Breast epithelium (tissue), 4 donors: Measurements from ENCODE around the gene FBXO47. TPM values are rescaled to one million over a fixed set of nuclear protein-coding genes. Genes with fewer than 3 reads are reported as not detected.

Experiments used
- DNase-seq, 2 donors: peaks; one replicate each; pipeline ENCODE4 v3.0.0-alpha.2; 2019; ENCODE audit warnings: low spot score in 2 of 2
- H3K27ac ChIP-seq, 2 donors: fragments of 200-600 bp; sonication (generic) in 1 of 2; one replicate each; pipeline ENCODE4 v1.5.1; 2016 to 2019; ENCODE audit warnings: mild to moderate bottlenecking in 1 of 2
- H3K27me3 ChIP-seq, 2 donors: fragments of 200-600 bp; sonication (generic) in 1 of 2; one replicate each; pipeline versions ENCODE4 v1.5.1 to v1.6.0; 2017 to 2019; ENCODE audit warnings: control low read depth in 1 of 2, mild to moderate bottlenecking in 1 of 2
- H3K36me3 ChIP-seq: fragments of 200-600 bp; one replicate; pipeline ENCODE4 v1.5.1; 2019
- H3K4me1 ChIP-seq, 2 donors: fragments of 200-600 bp; sonication (generic); one replicate each; pipeline ENCODE4 v1.5.1; 2016 to 2019; ENCODE audit warnings: control low read depth in 1 of 2
- H3K4me3 ChIP-seq, 3 donors: fragments of 200-600 bp; sonication (generic); 1 replicate in 2 of 3; 2 replicates in 1 of 3; pipeline ENCODE4 v1.5.1; 2016 to 2019; ENCODE audit warnings: mild to moderate bottlenecking in 3 of 3, moderate library complexity in 2 of 3
- H3K9me3 ChIP-seq, 2 donors: fragments of 200-600 bp; sonication (generic) in 1 of 2; one replicate each; pipeline ENCODE4 v1.5.1; 2016 to 2019; ENCODE audit warnings: control low read depth in 1 of 2
- POLR2A ChIP-seq: fragments of 450-650 bp; IDR thresholded peaks from one replicate; pipeline ENCODE4 v1.6.1; 2016; ENCODE audit warnings: antibody characterized with exemption, mild to moderate bottlenecking, moderate library complexity
- POLR2AphosphoS5 ChIP-seq, 3 donors: sonication (generic); formaldehyde crosslinking; IDR thresholded peaks; one replicate each; pipeline ENCODE4 v1.6.1; 2017; ENCODE audit warnings: antibody characterized with exemption in 3 of 3
- intact Hi-C: fragments of 100-400 bp; cut with DNase I; formaldehyde crosslinking; loops from one replicate; pipeline ENCODE4 v1.15.1; 2023; ENCODE audit warnings: low total_unique reads
- total RNA-seq, 3 donors: library from RNA; depleted of rRNA; stranded (reverse); fragments of >200 nt; gene quantifications; one replicate each; pipeline ENCODE4 v1.1.0, GENCODE V29; 2016
- TF ChIP-seq, protein P1 (sequence below), 3 donors: fragments of 450-650 bp; IDR thresholded peaks; one replicate each; pipeline ENCODE4 v1.5.1; 2016 to 2017; ENCODE audit warnings: antibody characterized with exemption in 3 of 3, mild to moderate bottlenecking in 3 of 3, moderate library complexity in 3 of 3

The FBXO47 gene
- total RNA-seq, 3 donors from 2014 or later: not detected

DNA sequence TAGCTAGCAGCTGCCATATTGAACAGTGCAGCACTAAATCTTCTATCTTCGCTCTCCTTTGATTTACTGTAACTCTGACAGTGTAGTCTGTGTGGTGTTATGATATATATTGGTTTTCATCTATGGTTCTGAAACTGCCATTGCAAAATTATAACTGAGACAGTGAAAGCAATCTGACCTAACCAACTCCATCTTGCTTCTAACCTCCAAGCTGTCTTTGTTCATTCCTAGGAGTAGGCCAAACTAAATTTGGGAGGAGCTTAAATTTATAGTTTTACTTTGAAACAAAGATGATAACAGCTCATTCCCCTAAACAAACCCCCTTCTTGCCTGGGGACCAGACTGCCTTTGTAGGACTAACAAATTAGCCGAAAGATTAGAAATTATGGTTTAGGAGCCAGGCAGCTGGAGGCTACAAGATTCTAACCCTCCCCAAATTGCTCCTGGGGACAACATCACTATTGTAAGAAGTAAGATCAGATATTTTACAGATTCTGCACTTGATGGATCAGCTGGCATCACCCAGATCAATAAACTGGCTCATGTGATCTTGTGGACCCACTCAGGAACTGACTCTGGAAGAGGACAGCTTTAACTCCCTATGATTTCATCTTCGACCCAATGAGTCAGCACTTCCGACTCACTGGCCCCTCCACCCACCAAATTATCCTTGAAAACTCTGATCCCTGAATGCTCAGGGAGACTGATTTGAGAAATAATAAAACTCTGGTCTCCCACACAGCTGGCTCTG is 47.0 kb upstream of the FBXO47 start:
- no peaks in the 10 kb centered on the region for H3K4me1 ChIP-seq
- no peak for DNase-seq
- H3K36me3 ChIP-seq: no peaks in the 10 kb centered on the region
- H3K9me3 ChIP-seq: no peaks in the 10 kb centered on the region
- no peaks in the 10 kb centered on the region for H3K27me3 ChIP-seq
- intact Hi-C loops: no loop called here
- TF ChIP-seq, protein P1, sequence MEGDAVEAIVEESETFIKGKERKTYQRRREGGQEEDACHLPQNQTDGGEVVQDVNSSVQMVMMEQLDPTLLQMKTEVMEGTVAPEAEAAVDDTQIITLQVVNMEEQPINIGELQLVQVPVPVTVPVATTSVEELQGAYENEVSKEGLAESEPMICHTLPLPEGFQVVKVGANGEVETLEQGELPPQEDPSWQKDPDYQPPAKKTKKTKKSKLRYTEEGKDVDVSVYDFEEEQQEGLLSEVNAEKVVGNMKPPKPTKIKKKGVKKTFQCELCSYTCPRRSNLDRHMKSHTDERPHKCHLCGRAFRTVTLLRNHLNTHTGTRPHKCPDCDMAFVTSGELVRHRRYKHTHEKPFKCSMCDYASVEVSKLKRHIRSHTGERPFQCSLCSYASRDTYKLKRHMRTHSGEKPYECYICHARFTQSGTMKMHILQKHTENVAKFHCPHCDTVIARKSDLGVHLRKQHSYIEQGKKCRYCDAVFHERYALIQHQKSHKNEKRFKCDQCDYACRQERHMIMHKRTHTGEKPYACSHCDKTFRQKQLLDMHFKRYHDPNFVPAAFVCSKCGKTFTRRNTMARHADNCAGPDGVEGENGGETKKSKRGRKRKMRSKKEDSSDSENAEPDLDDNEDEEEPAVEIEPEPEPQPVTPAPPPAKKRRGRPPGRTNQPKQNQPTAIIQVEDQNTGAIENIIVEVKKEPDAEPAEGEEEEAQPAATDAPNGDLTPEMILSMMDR (IDR thresholded peaks at IDR 0.05): no peak
- TF ChIP-seq POLR2AphosphoS5 (IDR thresholded peaks at IDR 0.05) (no peak), POLR2A (no peak)
- peak overlapping the region; percentile 45 to 77 for H3K27ac ChIP-seq
- no peak overlapping the region for H3K4me3 ChIP-seq

DNA sequence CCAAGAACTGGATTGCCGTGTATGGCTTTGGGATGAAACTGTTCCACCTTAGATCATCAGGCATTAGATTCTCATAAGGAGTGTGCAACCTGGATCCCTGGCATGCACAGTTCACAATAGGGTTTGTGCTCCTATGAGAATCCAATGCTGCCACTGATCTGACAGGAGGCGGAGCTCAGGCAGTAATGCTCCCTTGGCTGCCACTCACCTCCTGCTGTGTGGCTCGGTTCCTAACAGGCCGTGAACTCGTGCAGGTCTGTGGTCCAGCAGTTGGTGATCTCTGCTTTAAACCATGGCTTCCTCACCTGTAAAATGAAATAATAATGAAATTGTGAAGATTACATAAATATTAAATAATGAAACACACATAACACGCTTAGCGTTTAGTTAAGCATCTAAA is 45.5 kb upstream of the FBXO47 start:
- intact Hi-C loops: no loop called here
- Histone ChIP-seq H3K9me3 (no peaks in the 10 kb centered on the region), H3K27me3 (no peaks in the 10 kb centered on the region), H3K4me3 (no peak overlapping the region), H3K4me1 (no peaks in the 10 kb centered on the region), H3K27ac (no peak overlapping the region), H3K36me3 (no peaks in the 10 kb centered on the region)
- TF ChIP-seq POLR2A: no peak
- TF ChIP-seq POLR2AphosphoS5 (IDR thresholded peaks at IDR 0.05): no peak
- TF ChIP-seq, protein P1 (IDR thresholded peaks at IDR 0.05): no peak
- DNase-seq: no peak

DNA sequence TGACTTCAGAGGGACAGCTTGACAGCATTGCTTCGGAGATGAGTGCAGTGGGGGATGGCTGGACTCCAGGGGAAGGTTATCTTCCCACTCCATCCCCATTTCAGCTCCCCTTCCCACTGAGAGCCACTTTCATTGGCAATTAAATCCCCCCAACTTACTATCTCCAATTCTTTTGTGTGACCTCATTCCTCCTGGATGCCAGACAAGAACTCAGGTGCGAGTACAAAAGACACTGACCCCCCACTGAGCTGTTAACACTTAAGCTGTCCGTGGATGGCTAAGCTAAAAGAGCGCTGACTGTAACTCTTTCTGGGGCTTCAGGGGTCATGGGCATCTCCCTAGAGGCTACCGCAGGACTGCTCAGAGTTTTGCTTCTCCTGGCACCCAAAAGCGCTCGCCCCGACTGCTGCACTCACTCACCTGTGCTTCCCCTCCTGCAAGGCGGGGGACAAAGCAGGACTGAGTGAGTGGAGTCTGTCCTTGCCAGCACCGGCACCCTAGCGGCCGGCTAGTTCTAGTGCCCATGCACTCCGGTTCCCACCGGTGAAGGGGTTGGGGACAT is 44.8 kb upstream of the FBXO47 start:
- Histone ChIP-seq H3K4me3 (no peak overlapping the region), H3K4me1 (no peaks in the 10 kb centered on the region), H3K9me3 (no peaks in the 10 kb centered on the region), H3K36me3 (no peaks in the 10 kb centered on the region), H3K27ac (no peak overlapping the region), H3K27me3 (no peaks in the 10 kb centered on the region)
- intact Hi-C loops: no loop called here
- no peak for TF ChIP-seq POLR2A
- no peak for TF ChIP-seq POLR2AphosphoS5 (IDR thresholded peaks at IDR 0.05)
- DNase-seq: no peak

DNA sequence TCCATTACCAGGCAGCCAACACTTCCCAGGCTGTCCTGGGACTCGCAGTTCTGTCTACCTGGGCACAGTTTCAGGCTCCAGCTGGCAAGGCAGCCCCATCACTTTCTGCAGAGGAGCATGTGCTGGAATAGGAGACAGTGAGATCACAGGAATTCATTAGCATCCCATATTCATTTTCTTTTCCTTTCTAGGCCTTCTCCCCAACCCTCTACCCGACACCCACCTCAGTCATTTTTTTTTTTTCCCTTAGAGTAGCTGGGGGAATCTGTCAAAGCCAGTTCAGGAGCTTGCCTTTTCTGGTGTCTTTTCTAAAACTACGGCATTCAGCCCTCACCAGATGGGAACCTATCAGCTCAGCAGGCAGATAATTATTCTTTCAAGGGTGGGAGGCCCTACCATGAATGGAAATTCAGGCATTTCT is 42.4 kb upstream of the FBXO47 start:
- intact Hi-C loops: no loop called here
- Histone ChIP-seq H3K27ac (no peak overlapping the region), H3K4me3 (no peak overlapping the region), H3K36me3 (no peaks in the 10 kb centered on the region), H3K4me1 (no peaks in the 10 kb centered on the region), H3K9me3 (no peaks in the 10 kb centered on the region), H3K27me3 (no peaks in the 10 kb centered on the region)
- TF ChIP-seq POLR2A (no peak), POLR2AphosphoS5 (IDR thresholded peaks at IDR 0.05) (no peak)
- TF ChIP-seq, protein P1 (IDR thresholded peaks at IDR 0.05): no peak
- no peak for DNase-seq

DNA sequence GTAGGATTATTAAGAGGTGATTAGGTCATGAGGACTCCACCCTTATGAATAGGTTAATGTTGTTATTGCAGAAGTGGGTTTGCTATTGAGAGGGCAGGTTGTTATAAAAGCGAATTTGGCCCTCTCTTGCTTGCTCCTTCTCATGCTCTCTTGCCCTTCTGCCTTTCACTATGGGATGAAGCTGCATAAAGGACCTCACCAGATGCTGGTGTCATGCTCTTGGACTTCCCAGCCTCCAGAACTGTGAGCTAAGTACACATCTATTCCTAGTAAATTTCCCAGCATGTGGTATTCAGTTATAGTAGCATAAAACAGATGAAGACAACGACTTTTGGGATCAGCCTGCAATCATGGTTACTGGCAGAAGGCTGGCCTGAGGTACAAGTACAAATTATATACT is 41.4 kb upstream of the FBXO47 start:
- H3K27ac ChIP-seq: no peak overlapping the region
- no peaks in the 10 kb centered on the region for H3K36me3 ChIP-seq
- intact Hi-C loops: no loop called here
- H3K4me1 ChIP-seq: no peaks in the 10 kb centered on the region
- H3K27me3 ChIP-seq: no peaks in the 10 kb centered on the region
- H3K9me3 ChIP-seq: no peaks in the 10 kb centered on the region
- no peak for DNase-seq
- TF ChIP-seq, protein P1 (IDR thresholded peaks at IDR 0.05): no peak
- TF ChIP-seq POLR2AphosphoS5 (IDR thresholded peaks at IDR 0.05) (no peak), POLR2A (no peak)
- no peak overlapping the region for H3K4me3 ChIP-seq
